GM19025 (cell line): ENCODE measurements around the gene POLDIP3.
"Not testable (repeated sequence)": the region's sequence is repeated elsewhere in the genome, so short reads cannot be mapped to it uniquely, and the experiment has no call there.

ENCODE experiments used
- ATAC-seq: cut with Tn5 transposase; IDR thresholded peaks from one replicate; pipeline ENCODE4 v1.9.1; 2021; ENCODE audit warnings: mild to moderate bottlenecking, low read depth, moderate library complexity; ENCODE audit not compliant: unreplicated experiment

The POLDIP3 gene

GRCh38 chr22:42562684-42563083 is 52.0 kb downstream of the POLDIP3 start:
- ATAC-seq, result no peak

GRCh38 chr22:42562279-42562678 is 52.4 kb downstream of the POLDIP3 start:
- ATAC-seq, result no peak

GRCh38 chr22:42561856-42562255 is 52.8 kb downstream of the POLDIP3 start:
- no peak for ATAC-seq

GRCh38 chr22:42560781-42561180 is 53.9 kb downstream of the POLDIP3 start:
- no peak for ATAC-seq

GRCh38 chr22:42560381-42560780 is 54.3 kb downstream of the POLDIP3 start:
- ATAC-seq, result no peak

- no peak for ATAC-seq
Observed at GRCh38 chr22:42553475-42554361, 61.0 kb downstream of the POLDIP3 start, which contains the start of gene SERHL2. Gene SERHL2, plus strand, starts transcription at chr22:42553956. Its CDS starts 65 bp downstream, at chr22:42554021.

- ATAC-seq, result not testable (repeated sequence)
Observed at GRCh38 chr22:42552294-42552647, 62.4 kb downstream of the POLDIP3 start.

GRCh38 chr22:42549331-42550060 is 65.2 kb downstream of the POLDIP3 start:
- ATAC-seq, result no peak

- no peak for ATAC-seq
Observed at GRCh38 chr22:42548597-42549330, 65.9 kb downstream of the POLDIP3 start.

- ATAC-seq, result not testable (repeated sequence)
Observed at GRCh38 chr22:42548126-42548525, 66.6 kb downstream of the POLDIP3 start.

GRCh38 chr22:42547562-42547961 is 67.1 kb downstream of the POLDIP3 start:
- no peak for ATAC-seq

GRCh38 chr22:42544686-42545085 is 70.0 kb downstream of the POLDIP3 start:
- no peak for ATAC-seq

GRCh38 chr22:42539236-42539771 is 75.4 kb downstream of the POLDIP3 start:
- ATAC-seq, result peak; percentile 40

GRCh38 chr22:42537199-42537831 is 77.4 kb downstream of the POLDIP3 start:
- not testable (repeated sequence) for ATAC-seq

GRCh38 chr22:42536634-42537033 is 78.0 kb downstream of the POLDIP3 start:
- not testable (repeated sequence) for ATAC-seq

GRCh38 chr22:42536166-42536565 is 78.5 kb downstream of the POLDIP3 start:
- ATAC-seq, result no peak

- not testable (repeated sequence) for ATAC-seq
Observed at GRCh38 chr22:42535082-42535731, 79.5 kb downstream of the POLDIP3 start.
